GM19324 (cell line): ENCODE results near the gene PTCH1.

ENCODE experiments used
- ATAC-seq: cut with Tn5 transposase; IDR thresholded peaks from one replicate; pipeline ENCODE4 v1.9.1; 2021; ENCODE audit warnings: mild to moderate bottlenecking, moderate library complexity; ENCODE audit not compliant: unreplicated experiment, low FRiP score

PTCH1 gene

DNA sequence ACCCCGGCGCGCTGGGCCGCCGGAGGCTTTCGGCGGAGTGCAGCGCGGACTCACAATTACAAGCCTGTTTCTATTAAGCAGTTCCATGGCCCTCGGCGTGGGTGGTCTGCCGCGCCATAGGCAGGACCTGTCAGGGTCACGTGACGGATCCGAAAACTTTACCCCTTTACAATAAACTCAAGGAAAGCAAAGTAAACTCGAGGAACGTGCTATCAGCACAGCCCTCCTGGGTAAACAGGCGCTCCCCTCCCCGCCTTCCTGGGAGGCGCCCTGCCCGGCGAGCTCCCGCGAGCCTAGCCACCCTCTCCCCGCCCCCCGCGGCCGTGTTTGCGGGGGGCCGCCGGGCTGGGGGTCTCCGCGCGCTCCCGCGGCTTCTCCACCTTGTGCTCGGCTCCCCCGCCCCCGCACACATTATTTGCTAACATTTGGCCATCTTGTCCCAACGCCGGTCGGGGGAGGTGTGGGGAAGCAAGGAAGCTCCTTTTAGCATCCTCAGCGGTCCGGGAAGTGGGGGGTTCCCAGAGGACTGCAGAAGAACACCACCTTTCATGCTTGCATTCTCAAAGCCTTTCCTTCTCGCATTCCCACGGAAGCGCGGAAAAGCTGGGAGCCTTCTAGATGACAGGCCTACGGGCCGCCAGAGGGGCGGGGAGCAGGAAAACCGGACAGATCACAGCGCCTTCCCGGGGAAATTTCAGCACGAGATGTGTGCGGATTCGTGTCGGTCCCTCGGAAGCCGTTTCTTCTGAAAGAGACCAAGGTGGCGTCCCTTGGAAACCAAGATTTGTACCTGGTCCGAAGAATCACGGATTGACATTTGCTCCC lies at the start of gene PTCH1:
PTCH1 (minus strand) TSS at position 238 of the 825 bp plus-strand sequence.
- ATAC-seq: no peak

DNA sequence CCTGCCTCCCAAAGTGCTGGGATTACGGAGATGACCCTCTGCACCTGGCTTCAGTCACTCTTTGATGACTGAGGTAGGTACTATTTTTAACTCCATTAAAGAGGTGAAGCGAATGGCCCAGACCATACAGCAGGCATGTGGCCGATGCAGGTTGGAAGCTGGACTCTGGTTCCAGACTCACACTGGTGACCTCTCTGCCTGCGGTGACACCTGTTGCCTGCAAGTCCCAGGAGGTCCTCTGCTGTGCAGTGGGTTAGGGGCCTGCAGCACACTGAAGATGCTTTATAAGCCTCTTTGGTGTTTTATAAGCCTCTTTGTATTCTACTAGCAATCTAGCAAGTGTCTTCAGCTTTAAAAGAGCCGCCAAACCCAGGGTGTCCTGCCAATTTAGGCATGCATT lies 49.2 kb upstream of the PTCH1 start:
- no peak for ATAC-seq

DNA sequence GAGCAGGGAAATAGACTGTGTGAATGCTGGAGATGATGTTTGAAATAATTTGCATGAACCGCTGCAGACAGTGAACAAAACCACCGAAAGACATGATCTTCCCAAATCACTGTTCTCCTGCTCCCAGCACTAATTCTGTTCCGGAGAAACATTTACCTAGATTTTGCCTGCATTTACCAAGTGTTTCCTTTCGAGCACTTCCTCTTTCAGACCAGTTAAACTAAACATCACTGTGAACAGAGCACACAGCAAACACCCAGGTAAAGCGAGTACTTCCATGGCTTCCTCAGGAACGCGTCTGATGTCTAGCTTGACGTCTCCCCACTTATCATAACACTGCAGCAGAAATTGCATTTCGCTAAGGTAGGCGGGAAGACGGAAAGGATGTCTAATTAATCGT lies 45.1 kb upstream of the PTCH1 start:
- no peak for ATAC-seq

DNA sequence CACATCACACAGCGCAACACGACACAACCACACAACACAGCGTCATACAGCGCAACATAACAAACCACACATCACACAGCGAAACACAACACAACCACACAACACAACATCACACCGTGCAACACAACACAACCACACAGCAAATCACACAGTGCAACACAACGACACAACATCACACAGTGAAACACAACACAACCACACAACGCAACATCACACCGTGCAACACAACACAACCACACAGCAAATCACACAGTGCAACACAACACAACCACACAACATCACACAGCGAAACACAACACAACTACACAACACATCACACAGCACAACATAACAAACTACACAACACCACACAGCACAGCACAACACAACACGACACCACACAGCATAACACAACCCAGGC lies 40.4 kb upstream of the PTCH1 start:
- no peak for ATAC-seq

DNA sequence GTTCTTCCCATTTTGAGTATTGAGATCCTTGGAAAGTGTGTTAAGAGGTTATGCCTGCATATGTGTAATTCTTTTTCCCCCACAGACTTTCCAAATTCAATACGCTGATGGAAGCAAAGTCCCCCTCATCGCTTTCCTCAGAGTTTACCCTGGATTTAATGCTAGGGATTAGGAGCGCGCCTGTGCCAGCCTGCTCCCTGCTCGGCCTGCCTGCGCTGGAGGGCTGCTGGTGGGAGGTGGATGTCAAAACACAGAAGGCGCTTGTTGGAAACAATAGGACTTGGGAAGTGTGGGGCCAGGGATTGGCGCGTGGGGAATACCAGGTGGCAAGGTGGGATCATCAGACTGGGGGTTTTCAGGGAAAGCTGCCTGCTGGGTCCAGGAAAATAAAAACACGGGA lies 39.8 kb upstream of the PTCH1 start:
- ATAC-seq: no peak

DNA sequence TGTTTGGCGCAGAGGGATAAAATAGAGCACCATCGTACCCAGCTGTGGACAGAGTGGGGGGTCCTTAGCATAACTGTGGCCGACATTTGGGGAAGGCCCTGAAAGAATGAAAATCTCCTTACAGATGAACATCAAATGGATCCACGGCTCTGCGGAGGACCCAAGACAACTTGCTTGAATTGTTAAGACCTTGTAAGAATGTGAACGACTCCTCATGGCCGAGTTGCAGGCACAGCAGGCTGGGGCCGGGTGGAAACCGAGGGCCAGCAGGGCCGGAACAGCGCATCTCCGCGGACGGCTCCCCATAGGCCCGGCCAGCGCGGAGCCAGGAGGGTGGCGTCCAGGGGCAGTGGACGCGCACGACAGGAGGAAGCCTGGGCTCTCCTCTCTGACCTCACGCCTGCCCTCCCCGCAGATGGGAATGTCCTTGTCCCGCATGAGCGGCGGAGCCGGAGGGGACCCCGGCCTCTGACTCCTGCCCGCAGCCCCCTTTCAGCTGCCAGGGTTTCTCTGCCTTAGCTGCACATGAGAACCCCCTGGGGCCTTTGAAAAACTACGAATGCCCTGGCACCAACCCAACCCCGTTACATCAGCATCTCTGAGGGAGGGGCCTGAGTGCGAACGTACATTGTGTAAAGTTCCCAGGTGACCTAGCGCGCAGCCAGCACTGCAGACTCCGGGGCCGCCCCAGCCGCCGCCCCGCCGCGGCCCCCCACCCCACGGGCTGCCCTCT lies 36.2 kb upstream of the PTCH1 start:
- ATAC-seq: no peak

DNA sequence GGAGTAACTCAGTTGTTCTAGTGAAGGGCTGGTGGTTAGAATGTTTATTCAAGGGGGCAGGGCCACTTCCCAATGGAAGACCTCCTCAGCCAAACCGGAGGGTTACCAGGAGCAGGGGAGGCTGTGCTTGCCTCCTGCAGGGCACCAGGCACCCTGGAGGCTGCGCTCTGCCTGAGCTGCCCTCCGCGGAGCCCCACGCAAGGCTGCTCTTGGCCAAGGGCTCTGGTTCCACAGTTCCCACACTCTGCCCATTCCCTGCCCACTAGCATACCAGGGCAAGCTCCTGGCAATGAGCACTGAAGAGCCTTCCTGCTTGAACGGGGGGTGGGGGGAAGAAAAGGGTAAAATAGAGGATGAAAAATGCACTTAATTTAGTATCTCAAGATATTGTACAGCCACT lies 35.5 kb upstream of the PTCH1 start:
- no peak for ATAC-seq

DNA sequence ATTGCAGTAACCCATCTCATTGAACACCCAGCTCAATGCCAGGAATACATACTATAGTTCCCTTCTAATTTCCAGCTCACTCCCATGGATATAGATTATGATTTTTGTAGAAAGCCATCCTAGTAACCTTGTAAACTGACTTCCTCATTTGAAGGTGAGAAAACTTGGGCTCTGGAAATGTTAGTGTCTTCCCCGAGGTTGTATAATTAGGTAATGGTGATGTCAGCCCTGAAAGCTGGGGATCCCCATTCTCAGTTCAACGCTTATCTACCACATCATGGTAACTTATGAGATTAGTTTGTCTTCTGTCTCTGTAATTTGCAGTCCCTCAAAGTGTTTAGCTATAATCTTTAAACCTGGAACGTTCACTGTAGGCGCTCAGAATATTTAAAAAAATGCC lies 34.6 kb upstream of the PTCH1 start:
- no peak for ATAC-seq

DNA sequence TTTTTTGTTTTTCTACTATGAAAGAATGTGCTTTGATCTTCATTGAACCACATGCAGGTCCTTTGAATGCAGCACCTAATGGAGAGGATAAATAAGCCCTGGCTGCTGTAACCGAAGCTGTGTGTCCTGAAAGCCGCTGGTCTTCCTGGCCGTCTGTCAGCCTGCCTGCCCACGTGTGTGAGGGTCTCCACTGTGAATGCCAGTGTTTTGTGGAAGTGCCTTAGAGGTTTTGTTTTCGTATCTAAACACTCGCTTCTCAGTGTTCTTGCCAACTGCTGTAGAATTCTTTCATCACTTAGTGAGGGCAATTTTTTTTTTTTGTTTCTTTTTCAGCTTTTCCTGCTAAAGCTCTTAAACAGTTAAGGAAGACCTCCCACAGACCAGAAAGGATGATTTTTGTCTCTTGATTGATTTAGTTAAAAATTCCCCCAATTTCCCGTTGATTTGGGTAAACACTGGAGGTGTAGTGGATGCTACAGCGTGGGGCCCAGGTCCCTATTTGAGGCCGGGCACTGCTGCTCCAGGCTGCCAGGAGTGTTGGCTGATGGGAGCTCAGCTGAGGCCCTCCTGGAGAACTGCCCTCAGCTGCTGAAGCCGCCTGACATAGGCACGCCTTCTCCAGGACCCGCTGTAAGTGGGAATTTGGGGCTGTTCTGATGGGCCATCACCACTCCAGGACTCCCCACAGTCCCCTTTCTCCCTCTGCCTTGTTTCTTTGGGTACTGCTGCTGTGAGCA lies 29.2 kb upstream of the PTCH1 start:
- ATAC-seq: no peak

DNA sequence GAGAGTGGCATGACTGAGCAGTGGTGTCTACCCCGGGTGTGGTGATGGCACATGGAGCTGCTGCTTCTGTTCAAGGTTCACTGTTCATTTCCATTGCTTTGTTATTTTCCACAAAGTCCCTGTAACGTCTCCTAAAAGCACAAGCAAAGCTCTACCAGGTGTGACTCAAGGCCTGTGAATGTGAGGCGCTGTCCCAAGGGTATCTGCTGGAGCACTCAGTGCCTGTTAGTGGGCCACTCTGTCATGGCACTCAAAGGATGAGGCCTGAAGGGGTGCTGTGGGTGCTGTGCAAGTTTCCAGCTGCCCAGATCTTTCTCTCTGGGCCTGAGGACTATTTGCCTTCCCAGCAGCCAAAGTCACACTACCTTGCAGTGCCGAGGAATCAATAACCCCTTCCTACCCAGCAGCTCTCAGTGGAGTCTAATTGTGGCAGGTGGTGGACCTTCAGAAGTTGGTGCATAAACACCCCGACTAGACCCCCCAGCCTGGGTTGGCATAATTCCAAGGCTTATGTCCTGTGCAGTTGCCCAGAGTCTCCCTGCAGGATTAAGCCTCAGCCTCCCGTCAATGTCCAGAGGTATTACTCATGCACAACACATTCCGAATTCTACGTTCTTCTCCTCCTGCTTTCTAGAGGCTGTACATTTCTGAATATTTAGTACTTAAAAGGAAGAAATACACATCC lies 17.4 kb upstream of the PTCH1 start:
- ATAC-seq: no peak

DNA sequence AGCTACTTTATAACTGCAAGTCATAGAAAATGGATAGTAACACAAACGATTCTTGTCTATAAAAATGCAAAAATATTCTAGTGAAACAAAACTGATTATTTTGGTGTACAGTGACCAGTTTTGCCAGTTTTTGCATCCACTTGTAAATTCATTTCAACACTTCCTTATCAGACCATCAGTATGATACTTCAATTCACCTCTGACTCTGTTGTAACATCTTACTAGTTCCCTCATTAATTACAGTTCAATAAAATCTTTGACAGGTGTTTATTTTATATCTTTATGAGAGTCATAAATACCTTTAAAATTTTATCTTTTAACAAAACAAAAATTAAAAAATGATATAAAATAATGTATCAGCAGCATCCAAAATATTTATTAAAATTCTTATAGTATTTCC lies 13.1 kb upstream of the PTCH1 start:
- ATAC-seq: no peak

DNA sequence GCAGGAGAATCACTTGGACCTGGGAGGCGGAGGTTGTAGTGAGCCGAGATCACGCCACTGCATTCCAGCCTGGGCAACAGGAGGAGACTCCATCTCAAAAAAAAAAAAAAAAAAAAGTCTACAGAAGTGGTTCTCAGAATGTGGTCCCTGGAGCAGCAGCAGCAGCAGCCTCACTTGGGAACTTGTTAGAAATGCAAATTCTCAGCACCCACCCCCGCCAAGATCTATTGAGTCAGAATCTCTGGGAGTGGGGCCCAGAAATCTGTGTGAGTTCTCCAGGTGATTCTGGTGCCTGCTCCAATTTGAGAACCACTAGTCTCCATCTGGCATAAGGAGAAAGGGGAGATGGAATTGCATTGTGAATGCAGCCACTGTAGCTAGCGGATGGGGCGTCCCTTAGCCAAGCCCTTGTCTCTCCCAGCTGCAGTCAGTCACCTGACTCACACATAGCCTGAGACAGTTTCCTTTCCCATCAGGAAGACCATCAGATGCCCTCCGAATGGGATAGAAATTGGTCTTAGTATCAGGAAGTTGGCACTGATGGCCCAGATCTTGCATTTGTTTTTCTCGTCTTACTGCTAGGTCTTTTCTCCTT lies 12.2 kb upstream of the PTCH1 start:
- ATAC-seq: no peak

DNA sequence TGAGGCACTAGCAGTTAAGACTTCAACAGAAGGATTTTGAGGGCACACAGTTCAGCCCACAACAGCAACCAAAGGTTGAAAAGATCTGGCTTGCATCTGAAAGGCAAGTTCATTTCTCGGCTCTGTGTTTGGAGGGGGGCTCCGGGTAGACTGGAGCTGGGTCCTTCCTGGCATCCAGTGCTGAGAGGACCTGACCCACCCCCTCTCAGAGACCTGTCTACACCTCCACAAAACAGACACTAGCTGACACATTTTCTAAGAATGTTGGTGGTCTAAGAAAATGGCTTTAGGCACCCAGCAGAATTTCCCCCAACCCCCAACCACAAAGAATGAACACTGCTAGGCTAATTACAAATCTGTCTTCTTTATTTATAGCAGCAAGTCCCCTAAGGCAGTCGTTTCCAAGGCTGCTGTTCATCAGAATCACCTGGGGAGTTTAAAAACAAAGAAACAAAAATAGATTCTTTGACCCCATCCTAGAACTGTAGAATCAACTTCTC lies 6.2 kb upstream of the PTCH1 start:
- no peak for ATAC-seq

DNA sequence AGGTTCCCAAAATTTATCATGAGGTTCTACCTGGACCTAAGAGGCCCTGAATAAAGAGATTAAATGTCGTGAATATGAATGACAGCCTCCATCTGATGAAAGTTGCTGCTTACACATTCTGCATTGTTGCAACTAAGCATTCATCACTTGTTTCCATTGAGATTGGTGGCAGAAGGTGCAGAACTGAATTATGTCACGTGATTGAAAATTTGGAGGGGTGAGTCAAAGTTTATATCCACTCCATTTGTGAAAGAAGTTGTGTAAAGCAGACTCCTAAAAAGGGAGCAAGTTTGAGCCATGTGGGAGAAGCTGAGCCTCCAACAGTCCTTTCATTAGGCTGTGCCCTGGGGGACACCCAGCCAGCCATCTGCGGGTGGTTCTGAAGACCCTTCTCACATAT lies 4.9 kb upstream of the PTCH1 start:
- ATAC-seq: no peak

DNA sequence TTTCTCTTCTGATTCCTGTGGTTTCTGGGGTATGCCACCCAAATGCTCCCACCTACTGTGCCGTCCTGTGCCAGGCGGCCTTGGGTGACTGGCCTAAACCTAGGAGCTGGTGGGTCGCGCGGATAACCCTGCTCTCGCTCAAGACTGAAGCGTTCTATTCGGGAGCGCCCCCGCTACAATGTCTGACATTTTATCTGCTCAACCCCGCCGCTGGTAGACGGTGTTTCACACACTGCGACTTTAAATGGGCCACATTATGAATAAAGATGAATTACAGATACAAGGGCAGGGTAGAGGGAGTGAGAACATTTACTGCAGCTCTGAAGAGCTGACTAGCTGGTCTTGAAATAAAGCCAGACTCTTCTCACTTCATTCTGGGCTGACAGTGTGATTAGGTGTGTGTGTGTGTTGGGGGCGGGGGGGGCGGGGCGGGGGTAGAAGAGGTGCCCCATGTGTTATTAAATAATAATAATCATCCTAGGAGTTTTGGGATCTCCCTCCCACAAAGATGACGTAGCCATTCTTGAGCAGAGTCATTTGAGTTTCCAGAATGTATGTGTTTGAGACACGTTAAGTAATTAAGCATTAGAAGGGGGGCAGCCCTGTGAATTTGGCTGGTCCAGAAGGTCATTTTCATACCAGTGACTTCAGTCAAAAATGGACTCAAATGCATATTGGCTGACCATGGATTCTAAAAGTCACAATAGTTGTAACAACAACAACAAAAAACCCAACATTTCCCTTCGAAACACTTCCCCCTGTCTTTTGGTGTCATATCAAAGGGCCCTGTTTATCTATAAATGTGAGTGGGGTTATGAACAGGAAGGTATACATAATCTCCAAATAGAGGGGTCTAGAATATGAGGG lies 1.0 kb upstream of the PTCH1 start:
- no peak for ATAC-seq

DNA sequence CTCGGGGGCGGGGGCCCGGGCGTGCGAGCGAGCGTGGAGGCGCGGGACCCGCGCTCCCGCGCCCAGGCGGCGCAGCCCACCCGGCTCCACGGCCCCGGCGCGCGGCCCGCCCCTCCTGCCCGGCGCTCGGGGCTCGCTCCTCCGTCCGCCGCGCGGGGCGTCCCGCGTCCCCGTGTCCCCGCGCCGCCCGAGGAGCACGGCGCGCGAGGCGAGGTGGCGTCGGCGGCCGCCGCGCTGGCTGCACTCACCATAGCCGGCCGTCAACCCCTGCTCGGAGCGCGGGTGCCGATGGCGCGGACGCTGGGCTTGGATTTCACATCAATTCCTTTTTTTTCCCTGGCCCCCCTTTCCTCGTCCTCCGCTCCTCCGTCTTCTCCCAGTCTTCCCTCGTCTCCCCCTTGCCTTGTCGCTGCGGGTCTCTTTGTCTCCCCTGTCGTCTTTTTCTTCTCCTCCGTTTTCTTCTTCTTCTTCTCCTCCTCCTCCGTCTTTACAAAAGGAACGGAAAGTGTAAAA lies 494 bp downstream of the PTCH1 start:
- no peak for ATAC-seq

DNA sequence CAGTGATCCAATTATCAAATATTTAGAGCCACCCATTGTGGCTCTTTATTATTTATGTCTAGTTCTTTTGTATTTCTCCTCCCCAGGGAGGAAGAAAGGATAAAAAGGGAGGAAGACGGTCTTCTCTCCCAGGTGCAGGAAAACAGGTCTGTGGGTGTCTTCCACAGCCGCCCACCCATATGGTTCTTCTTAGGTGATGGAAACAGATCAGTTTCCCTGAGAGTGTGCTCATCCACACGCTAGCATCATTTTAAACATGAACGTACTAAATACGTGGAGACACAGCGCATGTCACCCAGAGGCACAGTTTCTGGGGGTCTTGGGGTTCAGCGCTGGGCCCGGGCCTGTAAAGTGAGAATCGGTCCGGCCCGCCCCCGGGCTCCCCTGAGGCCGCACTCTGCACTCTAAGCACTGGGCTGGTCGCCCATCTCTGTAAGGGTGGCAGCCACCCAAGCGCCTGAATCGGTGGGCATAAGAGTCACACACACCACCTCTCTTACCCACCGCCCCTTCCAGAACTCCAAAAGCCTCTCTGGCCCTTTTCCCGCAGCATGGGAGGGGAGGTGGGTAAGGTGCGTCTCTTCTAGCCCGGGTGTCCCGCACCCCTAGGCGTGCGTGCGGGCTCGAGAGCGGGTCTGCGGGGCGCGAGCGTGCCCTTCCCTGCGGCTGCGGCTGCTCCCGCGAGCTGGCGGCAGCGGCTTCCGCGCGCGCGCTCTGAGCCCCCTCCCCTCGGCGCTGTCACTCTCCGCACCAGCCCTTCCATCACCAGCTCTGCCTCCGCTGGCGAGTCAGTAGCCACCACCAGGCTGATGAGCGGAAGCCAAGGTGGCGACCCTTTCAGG lies 1.3 kb downstream of the PTCH1 start:
- no peak for ATAC-seq

DNA sequence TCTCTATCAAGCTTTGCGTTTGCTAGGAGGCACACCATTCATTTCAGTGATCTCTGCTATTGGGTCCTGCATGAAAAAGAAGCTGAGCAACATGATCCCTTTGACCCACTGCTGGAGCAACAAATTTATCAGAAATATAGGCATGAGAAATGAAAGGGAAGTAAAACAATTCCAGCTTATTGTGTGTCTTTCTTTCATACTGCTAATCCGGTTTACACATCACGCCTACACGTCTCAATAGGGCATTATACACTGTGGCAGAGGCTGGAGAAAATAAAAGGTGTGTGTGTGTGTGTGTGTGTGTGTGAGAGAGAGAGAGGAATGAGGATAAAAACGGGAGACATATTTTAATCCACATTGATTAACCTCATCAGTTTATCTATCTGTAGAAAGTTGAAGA lies 2.4 kb downstream of the PTCH1 start:
- no peak for ATAC-seq
